Mucosa of rectum (tissue), 2 donors: ENCODE results near the gene TYR.
"Not testable (repeated sequence)": the region's sequence is repeated elsewhere in the genome, so short reads cannot be mapped to it uniquely, and the experiment has no call there.

Experiments
- H3K27ac ChIP-seq, 2 donors: one replicate each; pipeline ENCODE4 v1.7.0; 2013; ENCODE audit warnings: inconsistent platforms in 2 of 2, low read depth in 2 of 2, low read length in 2 of 2
- H3K27me3 ChIP-seq, 2 donors: one replicate each; pipeline ENCODE4 v1.7.0; 2013; ENCODE audit warnings: low read length in 2 of 2; ENCODE audit not compliant: control insufficient read depth in 2 of 2, insufficient read depth in 2 of 2
- H3K36me3 ChIP-seq, 2 donors: one replicate each; pipeline ENCODE4 v1.7.0; 2013; ENCODE audit warnings: low read length in 2 of 2; ENCODE audit not compliant: control insufficient read depth in 2 of 2, insufficient read depth in 2 of 2
- H3K4me1 ChIP-seq, 2 donors: one replicate each; pipeline ENCODE4 v1.7.0; 2013; ENCODE audit warnings: low read length in 2 of 2, mild to moderate bottlenecking in 1 of 2; ENCODE audit not compliant: control insufficient read depth in 2 of 2, insufficient read depth in 2 of 2
- H3K4me3 ChIP-seq, 2 donors: one replicate each; pipeline ENCODE4 v1.7.0; 2013; ENCODE audit warnings: low read length in 2 of 2
- H3K9ac ChIP-seq, 2 donors: one replicate each; pipeline ENCODE4 v1.7.0; 2013; ENCODE audit warnings: low read length in 2 of 2, low read depth in 1 of 2, mild to moderate bottlenecking in 1 of 2
- H3K9me3 ChIP-seq, 2 donors: one replicate each; pipeline ENCODE4 v1.7.0; 2013; ENCODE audit warnings: low read length in 2 of 2; ENCODE audit not compliant: control insufficient read depth in 2 of 2
- donor health status: healthy.
- donor health status: Normal muscosa, but diverticular disease.

The TYR gene

DNA sequence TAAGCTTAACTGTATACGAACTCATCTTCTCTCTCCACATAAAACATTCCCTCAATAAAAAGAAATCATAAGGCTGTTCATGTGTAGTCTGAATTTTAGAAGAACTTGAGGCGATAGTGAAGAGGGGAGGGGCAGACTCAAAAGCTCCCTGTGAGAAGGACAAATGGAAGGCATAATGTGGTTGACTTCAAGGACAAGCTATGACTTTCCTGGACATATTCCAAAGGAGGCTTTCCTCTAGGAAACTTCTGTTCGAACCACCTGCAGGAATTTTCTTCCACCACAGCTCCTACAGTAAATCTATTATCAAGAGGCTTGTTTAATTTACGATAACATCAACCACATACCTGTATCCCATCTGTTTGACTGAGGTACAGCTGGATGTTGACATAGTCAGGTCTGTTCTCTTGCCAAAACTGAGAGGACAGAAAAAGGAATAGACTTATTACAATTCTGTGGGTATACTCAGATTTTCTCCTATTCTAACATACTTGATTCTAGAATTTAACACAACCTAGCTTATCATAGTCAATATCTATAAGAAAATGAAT is 159.5 kb downstream of the TYR start:
- H3K4me3 ChIP-seq, H3K27ac ChIP-seq, H3K27me3 ChIP-seq, H3K9me3 ChIP-seq, H3K9ac ChIP-seq, H3K36me3 ChIP-seq, H3K4me1 ChIP-seq: not testable (repeated sequence)

- not testable (repeated sequence) for H3K36me3 ChIP-seq, H3K27me3 ChIP-seq, H3K9me3 ChIP-seq, H3K27ac ChIP-seq, H3K4me1 ChIP-seq, H3K9ac ChIP-seq, H3K4me3 ChIP-seq
Observed at GRCh38 chr11:89338073-89338472, 160.4 kb downstream of the TYR start.

DNA sequence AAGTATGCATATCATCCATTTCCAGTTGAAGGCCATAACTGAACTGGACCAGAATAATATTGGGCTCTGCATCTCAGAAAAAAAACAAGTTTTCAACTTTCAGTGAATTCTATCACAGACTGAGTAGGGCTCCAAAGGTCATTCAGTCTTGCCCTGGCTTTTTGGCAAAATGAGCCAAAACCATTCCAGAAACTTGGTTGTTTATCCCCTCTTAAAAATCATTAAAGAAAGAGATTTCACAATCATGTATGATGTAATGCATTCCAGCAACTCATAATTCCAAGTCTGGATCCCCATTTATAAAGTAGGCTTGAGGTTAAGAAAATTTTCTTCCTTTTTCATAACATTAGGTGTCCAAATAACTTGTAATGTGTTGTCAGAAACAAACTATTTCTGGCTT is 162.8 kb downstream of the TYR start:
- H3K9ac ChIP-seq, H3K27me3 ChIP-seq, H3K4me3 ChIP-seq, H3K27ac ChIP-seq, H3K9me3 ChIP-seq, H3K36me3 ChIP-seq, H3K4me1 ChIP-seq: not testable (repeated sequence)

DNA sequence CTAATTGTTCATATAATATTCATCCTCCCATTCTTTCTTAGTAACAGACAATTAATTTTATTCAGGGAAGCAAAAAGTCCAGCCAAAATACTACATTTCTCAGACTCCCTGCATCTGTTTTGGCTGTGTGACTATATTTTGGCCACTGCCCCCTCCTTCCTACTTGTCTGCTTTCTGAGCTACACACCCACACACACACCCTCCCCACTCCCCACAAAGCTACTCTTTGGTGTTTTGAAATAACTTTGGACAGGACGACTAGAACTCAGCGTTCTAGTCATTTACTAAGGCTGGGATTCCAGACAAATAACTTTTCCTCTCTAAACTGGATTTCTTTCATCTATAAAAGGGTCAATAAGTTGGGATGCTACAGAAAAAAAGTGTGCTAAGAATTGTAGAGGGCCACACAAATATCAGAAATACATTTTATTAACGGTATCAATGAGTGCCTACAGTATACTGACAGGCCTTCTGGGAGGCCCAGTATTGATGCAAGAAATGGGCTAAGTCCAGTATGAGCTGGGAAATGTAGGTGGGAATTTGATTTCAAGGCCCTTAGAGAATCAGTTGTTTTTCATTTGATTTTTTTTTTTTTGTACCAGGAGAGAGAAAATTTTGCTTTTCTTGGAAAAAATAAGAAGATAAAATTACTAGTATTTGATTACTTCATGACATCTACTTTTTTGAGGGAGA is 165.4 kb downstream of the TYR start:
- not testable (repeated sequence) for H3K27ac ChIP-seq, H3K4me1 ChIP-seq, H3K9ac ChIP-seq, H3K27me3 ChIP-seq, H3K9me3 ChIP-seq, H3K36me3 ChIP-seq, H3K4me3 ChIP-seq
